ENCODE results near the gene SERTM2. TPM values are rescaled to one million over a fixed set of nuclear protein-coding genes. Genes with fewer than 3 reads are reported as not detected.

The SERTM2 gene
- not detected in 2 replicates for total RNA-seq

DNA sequence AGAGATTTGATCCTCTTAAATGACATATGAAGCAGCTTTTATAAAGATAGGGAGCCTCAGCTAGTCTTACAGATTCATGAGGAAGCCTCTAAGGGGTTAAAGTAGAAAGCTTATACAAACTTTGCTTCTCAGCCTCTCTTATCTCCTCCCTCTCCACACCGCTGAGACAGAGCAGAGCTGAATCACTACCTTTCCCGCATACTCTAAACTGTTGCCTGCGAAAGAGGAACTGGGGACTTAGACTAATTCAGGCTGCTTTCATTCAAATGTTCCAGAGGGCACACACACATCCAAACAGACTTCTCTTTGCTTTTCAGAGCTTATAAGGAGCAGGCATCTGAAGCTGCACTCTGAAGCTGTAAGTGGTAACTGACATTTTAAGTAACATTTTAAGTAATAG lies at the start of gene SERTM2:
Gene SERTM2, plus strand, starts transcription at position 169 of the 400 bp plus-strand sequence. CDS start 7,213 bp downstream, outside the sequence.

Other genes with a start within 250 kb of the SERTM2 start
- not detected in 2 replicates for gene CAPN6, start 241.2 kb upstream of the SERTM2 start, total RNA-seq
- gene DCX, start 99.5 kb upstream of the SERTM2 start, total RNA-seq: not detected in 2 replicates
- 24.2 and 50.2 TPM in 2 replicates for gene ALG13, start 169.5 kb downstream of the SERTM2 start, total RNA-seq

Measured in mammary microvascular endothelial cell (primary cell).